HuH-7.5 (cell line): ENCODE results near the gene MGMT.

Experiments
- DNase-seq: peaks from one replicate; pipeline ENCODE4 v3.0.0; 2011; ENCODE audit warnings: low spot score

Gene MGMT

DNA sequence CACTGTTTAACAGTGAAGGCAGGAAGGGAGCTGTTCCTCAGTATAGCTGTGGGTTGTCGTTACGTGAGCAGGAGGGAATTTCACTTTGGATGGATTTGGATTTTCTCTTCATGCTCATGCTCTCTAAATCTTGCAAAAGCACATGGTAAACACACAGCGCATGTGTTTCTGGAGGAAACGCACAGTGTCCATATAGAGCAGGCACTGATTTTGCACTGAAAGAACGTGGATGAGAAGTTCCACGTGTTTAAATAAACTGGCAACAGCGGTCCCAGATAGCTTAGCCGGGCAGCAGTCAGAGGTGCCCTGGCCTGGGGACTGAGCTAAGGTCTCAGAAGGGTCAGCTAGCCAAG is 188.6 kb downstream of the MGMT start:
- no peak for DNase-seq

DNA sequence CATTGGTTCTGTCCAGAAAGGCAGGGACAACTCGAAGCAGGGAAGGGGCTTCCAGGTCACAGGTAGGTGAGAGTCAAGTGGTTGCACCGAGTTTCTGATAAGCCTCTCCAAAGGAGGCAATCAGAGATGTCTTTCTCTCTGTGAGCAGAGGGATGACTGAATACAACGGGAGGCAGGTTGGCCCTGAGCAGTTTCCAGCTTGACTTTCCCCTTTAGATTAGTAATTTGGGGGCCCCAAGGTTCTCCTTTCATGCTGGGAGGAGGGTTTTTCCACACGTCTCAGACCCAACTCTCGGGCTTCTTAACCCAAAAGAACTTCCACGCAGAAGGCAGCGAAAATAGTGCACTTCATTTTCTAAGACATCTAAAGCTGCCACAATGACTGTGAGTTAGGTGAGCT is 189.6 kb downstream of the MGMT start:
- no peak for DNase-seq

DNA sequence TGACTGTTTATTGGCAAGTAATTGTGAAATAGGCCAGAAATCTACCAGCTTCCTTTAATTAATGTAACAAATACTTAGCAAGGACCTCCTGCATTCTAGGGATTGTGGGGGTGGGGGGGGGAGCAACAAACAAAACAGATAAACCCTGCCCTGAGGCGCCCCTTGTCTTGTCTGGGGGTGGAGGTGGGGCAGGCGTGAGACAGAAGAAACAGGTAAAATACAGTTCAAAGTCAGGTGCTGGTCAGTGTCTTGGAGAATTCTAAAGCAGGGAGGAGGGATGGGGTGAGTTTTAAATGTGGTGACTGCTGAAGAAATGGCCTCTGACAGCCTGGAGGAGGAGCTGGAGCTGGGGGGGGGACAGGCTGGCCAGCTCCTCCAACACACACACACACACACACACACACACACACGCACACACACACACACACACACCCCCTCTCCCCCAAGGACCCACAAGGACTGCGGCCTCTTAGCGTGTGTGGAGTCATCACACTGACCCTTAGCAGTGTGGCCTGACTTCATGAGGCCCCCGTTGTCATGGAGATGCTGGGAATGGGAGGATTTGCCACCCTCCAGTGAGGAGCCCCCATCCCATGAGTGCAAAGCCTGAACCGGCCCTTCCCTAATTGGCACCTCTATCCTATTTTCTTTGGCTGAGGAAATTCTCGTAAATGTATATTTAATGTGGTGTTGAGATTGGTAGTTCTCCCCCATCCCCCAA is 190.4 kb downstream of the MGMT start:
- DNase-seq, result no peak

DNA sequence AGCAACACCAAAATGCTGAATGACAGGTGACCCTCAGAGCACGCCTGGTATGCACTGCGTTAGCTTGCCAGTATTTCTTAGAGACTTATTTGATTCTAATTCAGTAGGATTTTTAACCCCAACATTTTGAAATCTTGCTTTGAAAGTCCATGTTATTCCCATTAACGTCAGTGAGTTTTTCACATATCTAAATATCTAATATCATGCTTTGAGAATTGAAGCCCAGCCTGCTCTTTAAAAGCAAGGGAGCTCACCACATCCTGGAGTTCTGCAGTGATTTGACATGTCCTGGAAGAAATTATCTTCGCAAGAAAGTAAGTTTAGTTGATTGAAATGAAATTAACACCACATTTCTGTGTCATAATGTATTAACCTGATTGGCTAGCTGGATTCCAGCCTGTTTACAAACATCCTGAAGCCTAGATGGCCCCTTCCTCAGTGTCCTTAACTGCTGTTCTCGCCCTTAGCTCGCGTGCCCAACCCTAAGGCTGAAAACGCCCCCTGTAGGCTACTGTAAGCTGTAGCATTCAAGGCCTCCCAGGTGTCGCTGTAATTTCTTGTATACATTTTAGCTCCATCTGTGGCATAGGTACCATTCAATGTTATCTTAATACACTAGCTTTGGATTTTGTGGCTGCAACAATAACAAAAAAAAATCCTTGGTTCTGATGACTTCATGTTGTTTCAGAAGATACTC is 191.5 kb downstream of the MGMT start:
- peak; percentile 15 for DNase-seq

DNA sequence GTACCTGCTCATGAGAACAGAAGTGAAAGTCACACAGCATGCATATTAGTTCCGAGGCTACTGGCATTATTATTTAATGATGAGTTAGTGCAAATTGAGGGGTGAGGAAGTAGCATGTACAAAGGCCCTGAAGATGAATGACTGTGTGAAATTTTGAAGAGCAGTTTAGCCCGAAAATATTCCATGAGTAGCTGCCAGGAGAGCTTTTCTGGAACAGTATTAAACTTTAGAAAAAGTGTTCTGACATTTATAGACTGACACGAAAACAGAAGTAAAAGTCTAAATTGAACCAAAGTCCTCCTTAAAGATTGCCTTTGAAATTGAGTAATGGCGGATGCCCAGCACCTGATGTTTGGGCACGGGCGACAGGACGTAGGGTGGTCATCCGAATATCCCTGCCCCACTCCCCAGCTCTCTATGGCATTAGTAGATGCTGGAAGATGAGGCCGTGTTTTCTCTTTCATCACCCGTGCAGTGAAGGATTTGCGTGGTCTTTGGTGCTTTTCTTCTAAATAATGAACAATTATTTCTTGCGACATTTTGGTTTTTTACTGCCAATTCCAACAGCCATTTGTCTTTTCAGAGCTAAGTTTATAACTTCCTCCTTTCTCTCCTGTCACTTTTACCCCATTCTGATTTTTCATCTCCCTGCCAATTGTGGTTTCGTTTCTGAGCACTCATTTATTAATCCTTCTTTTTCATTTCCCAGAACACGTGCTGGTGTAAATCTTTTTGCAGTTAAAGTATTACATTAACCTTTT is 192.6 kb downstream of the MGMT start:
- no peak for DNase-seq

DNA sequence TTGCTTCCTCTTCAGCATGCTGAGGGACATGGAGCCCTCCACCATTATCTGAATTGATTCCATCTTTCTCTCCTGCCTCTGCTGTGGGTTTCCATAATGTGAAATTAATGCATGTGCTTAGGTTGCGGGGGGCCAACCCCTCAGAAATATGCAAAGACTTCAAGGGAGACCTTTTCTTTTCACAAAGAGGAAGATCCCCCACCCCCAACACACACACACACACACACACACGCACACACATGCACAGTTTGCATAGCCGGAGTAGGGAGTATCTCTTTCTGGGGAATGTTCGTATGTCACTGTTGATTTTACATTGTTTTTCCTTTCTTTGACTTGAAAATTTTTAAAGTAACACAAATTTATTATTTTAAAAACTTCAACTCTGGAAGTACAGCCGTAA is 193.5 kb downstream of the MGMT start:
- no peak for DNase-seq

DNA sequence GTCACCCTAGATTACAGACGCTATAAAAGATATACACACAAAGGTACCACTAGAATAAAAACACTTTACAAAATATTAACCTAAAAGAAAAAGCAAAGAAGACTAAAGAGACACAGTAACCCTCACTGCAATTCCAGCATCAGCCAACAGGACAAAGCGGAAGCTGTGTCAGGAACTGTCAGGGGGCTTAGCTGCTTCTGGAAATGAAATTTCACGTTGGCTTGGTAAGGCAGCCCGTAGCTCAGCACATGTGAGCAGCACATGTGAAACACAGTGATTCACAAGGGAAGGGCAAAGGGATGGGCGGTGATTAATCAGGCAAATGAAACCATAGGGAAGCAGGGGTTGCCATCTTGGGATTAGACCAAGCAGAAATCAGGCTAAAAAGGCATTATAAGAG is 195.4 kb downstream of the MGMT start:
- no peak for DNase-seq

DNA sequence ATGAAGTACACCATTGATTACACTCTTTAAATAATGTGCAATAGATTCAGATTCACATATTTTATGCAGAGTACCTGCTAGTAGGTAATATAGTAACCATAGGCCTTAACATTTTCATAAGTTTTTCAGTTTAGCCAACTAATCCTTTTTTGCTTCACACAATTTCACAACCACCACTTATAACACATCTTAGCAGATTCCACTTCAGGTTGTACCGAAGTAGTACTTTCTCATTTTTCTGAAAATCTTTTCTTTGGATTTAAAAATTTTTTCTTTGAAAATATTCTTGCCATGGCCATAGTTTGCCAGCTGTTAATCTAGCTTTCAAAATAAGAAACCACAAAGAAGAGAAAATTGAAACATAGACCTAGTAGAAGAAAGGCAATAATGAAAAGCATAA is 203.1 kb downstream of the MGMT start:
- DNase-seq, result no peak

DNA sequence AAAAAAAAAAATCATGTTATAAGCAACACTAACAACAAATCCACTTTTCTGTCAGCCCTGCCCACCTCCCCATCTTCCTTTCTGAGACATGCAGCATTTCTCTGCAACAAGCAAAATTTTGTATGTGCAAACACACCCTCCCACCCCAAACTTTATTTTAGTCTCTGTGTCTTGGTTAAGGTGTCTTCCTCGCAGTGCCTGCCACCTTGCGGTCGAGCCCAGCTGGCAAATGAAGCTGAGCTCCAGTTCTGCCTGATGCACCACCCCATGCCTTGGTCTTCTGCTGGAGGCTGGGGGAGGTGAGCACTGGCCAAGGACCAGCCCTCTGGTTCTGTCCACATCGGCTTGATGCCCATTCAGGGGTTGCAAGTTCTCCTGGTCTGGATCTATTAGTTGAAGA is 206.3 kb downstream of the MGMT start:
- no peak for DNase-seq

DNA sequence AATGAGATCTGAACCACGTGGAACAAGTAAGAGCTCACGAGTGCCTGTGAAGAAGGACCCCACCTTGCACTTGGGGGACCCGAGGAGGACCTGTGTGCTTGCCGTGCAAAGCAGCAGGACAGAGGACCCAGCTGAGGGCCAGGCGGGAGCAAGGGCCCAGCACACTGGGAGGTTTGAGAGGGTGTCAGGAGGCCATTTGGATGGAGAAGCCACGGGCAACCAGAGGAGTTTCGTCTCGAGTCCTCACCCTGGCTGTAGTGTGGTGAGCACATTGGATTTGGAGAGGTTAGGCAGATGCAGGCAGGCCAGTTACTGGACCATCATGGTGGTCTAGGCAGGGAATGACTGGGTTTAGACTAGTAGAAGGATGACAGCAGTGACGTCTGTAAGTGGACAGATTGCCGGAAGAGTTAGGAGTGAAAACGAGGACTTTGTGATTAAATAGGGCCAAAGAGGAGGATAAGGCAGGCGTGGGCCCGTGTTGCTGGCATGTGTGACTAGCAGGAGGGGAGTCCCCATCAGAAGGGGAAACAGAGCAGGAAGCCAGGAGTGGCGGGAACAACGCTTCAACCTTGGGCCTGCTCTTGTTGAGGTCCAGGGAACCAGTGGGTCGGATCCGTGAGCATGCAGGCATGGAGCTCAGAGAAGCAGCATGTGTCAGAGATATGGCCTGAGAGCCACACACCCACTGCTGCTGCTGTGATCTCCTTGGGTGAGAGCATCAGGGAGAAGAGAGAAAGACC is 208.2 kb downstream of the MGMT start:
- no peak for DNase-seq

DNA sequence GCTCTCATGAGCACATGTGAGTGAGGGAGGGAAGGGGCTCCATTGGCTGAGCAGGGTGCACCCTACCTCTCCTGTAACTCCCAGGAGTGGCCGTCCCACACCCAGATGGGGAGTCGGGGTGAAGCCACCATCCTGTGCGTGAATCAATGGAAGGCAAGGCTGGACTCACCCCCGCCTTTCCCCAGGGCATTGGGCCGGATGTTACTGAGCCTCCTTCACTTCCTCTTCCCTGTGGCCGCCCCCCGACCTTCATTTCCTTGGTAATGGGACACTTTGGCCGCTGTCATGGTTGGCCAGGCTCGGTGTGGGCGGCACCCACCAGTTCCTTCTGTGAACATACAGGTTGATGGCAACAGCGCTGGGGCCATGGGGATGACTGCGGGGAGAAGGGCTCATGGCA is 209.0 kb downstream of the MGMT start:
- no peak for DNase-seq

DNA sequence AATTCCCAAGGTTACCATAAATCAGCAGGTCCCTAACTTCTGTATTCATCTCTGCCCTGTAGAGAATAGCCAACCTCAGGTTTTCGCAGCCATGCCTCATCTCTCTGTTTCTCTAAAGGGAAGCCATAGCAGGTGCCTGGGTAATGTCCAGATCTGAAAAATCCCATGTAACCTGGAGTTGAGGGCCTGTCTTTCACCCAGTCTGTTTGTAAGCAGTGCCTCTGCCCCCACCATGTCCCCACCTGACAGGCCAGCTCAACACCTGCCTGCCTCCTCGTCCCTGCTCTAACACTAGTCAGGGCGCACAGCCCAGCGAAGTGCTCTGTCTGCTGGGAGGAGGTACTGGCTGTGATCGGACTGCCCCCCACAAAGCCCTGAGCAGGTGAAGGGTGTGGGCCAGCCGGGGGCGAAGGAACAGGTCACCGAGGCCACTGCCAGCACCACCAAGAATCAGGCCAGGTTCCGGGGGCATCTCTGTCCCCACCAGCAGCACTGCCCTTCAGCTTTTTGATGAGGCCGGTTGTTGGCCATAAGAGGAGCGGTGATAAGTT is 210.4 kb downstream of the MGMT start:
- DNase-seq, result no peak

DNA sequence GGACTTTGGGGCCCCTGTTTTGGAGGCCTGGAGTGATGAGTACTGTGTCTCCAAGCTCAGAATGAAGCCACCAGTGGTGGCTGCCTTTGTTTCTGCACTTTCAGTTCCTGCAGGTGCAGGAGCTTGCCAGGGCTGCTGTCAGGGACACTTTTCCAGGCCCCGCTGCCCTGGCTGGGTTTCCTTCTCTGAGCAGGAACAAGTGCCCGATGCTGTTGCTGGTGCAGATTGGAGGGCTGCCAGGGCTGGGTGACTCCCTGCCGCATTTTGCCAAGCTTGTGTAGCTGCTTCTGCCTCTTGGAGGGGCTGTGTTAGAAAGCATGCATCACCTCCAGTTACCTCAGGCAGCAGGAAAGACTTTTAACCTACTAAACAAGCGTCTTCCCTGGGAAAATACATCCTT is 211.1 kb downstream of the MGMT start:
- no peak for DNase-seq

DNA sequence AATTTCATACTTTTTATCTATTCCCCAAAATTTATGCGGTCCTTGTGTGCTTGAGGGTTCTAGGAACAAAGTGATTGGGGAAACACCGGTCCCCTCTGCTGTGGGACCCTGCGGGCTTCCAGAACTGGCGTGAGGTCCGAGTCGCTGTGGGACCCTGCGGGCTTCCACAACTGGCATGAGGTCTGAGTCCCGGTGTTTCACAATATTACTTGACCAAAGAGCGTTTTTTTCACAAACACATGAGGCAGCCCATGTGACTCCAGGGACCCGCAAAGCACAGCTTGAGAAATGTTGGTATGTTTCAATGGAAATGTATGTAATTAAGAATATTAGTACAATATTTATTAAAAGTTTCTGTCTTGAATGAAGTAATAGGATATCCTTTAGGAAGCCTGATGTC is 212.2 kb downstream of the MGMT start:
- no peak for DNase-seq

DNA sequence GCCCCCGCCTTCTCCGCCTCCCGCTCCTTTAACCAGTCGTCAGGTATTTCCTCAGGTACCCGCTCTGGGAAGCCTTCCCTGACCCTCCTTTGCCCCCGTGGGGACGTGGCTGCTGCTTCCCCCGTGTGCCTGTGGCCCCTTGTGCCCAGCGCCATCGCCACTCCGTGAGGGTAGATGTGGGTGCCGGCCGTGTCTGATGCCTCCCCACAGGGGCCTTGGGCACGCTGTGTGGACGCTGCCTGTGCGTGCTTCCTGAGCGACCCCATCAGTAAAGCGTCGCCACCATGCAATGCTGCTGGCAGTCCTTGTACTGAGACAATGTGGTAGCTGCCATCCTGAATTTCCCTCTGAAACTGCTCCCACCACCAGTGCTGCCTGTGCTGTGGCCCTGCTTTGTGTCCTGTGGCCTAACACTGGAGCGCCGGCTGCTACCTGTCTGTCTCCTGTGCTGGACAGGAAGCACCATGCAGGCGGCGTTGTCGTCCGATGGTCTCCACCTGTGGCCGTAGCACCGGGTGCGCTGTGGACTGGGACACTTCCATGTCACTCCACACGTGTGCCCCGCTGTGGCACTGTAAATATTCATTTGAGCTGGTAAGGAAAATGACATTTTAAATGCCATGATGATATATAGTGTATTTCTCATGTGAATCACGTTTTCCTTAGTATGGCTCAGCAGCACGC is 213.8 kb downstream of the MGMT start:
- no peak for DNase-seq

DNA sequence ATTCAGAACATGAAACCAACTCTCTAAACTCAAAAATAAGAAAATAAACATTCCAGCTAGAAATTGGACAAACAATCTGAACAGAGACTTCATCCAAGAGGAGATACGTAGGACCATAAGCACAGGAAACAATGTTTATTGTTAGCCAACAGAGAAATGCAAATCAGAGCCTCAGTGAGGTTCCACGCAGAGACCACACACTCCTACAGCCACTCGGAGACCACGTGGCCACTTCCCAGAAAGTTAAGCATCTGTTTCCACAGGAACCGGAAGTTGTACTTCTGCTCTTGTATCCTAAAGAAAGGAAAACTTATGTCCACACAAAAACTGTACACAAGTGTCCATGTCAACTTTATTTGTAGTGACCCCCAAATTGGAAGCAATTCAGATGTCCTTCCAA is 214.8 kb downstream of the MGMT start:
- DNase-seq, result no peak

DNA sequence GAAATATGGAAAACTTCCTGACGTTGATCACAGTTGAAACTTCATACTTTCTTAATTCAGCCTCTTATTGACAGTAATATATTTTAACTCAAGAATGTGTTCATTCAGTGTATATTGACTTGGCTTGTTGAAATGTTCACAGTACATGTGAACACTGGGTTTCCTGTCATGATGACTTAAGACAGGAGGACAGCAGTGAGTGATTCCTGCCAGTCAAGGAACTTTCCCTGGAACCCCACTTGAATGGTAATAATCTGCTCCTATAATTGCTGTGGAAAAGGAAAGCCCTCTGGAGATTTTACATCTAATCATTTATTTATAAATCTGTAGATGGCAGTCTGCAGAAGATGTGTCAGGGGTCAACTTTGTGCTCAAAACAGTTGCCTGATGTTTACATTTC is 216.5 kb downstream of the MGMT start:
- no peak for DNase-seq

DNA sequence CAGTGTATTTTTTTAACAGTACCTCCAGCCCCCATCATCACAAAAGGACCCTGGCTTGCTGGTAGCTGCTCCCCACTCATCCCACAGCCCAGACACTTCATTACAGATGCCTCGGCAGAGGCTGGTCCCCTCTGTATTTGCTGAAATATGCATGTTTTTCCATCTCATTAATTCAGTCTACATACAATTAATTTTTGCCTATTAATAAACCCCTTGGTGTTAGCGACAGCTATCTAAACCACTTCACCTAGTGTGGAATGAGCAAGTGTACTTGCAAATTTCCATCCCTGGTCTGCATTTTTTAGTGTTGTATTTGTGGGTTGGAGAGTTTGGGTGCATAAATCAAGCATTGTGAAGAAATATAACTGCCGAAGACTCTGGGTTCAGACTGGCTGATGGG is 216.9 kb downstream of the MGMT start:
- no peak for DNase-seq

DNA sequence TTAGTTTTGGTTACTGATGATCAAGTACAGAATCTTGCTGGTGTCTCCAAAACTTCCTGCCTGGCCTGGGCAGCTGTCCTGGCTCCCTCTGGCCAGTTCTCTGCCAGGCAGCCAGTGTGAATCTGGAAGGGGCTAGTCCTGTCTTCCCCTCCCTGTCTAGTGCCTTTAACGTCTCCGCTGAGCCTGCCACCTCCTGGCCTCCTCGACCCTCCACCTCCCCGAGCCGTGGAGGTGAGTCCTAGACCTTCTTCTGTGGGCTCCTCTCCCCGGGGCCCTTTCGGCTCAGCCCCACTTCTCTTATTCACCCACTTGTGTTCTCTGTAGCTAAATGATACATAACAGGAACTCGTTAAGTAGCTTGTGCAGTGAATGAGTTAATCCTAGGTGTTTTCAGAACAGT is 218.2 kb downstream of the MGMT start:
- DNase-seq, result no peak

DNA sequence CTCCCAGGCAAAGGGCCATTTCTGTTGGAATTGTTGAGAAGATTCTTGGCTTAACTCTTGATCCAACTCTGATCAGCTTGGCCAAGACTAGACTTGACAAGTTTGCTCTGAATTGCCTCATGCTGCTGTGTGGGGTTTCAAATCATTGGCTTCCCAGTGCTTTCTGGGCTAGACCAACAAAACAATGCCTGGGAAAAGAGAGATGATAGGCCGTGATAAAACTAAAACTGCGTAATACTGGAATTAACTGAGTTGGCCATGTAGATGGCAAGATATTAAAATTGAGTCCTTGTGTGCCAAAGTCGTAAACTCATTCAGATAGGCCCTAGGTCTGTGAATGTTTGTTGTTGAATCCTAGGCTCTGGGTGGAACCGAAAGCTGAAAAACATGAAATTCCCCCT is 222.6 kb downstream of the MGMT start:
- no peak for DNase-seq

DNA sequence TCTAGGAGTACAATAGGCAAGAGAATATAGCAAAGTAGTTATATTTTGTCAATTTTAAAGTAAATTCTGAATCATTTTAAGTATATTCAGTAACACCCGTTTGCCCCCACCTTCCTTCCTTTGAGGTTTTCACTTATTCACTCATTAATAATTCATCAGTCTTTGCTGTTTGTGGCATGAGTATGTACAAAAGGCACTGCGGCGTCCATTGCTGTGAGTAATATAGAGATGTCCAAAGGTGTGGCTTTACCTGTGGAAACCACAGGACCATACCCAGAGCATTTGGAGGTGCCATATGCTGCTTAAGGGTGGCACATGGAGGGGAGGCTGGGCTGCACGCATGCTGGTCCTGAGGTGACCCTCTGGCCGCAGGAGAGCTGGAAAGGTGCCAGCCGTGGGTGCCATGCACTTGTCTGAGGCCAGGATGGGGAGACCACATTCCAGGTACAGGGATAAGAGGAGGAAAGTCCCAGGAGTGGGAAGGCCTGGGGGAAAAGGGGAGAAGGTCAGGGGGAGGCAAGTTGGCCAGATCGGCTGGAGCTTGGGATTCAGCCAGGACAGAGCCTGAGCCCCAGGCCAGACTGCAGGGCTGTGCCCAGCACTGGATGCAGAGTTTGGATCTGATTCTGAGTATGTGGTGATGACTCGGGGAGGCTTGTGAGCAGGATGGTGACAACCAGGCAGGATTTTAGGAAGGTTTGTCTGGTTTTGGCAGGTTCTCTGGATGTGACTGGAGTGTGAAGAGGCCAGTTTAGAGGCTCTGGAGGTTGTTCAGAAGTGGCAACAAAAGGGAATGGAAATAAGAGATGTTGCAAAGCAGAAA is 223.4 kb downstream of the MGMT start:
- DNase-seq, result no peak
